ENCODE measurements around the gene ADRM1.

- TF ChIP-seq CREB1 (IDR thresholded peaks at IDR 0.05; ENCODE audit: low read depth) (no peak), YY1 (IDR thresholded peaks at IDR 0.05; ENCODE audit: low read depth) (no peak), REST (IDR thresholded peaks at IDR 0.05; ENCODE audit: low read depth) (no peak), NFIC (IDR thresholded peaks at IDR 0.05) (no peak), RAD21 (IDR thresholded peaks at IDR 0.05; ENCODE audit: low read depth) (no peak), EP300 (IDR thresholded peaks at IDR 0.05; ENCODE audit: borderline replicate concordance) (no peak), EGR1 (IDR thresholded peaks at IDR 0.05) (no peak), TEAD4 (IDR thresholded peaks at IDR 0.05) (no peak), FOXM1 (IDR thresholded peaks at IDR 0.05; ENCODE audit: borderline replicate concordance, low read depth) (no peak)
- TF ChIP-seq, protein P1, sequence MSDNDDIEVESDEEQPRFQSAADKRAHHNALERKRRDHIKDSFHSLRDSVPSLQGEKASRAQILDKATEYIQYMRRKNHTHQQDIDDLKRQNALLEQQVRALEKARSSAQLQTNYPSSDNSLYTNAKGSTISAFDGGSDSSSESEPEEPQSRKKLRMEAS (IDR thresholded peaks at IDR 0.05), result no peak
- TF ChIP-seq, protein P2, sequence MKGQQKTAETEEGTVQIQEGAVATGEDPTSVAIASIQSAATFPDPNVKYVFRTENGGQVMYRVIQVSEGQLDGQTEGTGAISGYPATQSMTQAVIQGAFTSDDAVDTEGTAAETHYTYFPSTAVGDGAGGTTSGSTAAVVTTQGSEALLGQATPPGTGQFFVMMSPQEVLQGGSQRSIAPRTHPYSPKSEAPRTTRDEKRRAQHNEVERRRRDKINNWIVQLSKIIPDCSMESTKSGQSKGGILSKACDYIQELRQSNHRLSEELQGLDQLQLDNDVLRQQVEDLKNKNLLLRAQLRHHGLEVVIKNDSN (IDR thresholded peaks at IDR 0.05), result no peak
Measured at GRCh38 chr20:62313460-62314338, 10.9 kb downstream of the ADRM1 start.
